GM21576 (cell line): ENCODE measurements around the gene SNRNP40.

ENCODE experiments used
- ATAC-seq: cut with Tn5 transposase; IDR thresholded peaks from one replicate; pipeline ENCODE4 v1.9.1; 2021; ENCODE audit warnings: mild to moderate bottlenecking, moderate library complexity; ENCODE audit not compliant: unreplicated experiment

Gene SNRNP40

DNA sequence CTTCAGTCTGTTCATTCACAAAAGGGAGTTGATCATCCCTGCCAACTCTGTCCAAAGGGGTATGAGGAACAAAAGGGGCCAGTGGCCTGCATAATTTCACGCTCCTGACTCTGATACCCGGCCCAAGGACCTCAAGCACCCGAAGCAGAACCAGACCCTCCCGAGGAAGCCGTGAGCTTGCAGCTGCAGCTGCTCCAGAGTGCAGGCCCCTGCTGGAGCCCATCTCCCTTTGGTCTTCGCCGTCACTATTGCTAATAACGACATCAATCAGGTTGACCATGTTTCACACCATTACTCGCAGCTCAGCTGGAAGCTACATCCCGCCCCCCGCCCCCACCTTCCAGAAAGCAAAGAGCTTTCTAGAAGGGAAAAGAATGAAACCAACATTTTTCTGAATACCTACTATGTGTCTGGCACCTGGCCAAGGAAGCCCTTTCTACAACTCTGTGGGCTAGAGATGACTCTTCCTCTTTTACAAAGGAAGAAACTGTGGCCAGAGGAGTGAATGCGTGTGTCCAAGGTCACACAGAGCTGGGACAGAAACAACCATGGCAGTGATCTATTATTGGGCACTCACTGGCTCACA, 62.4 kb downstream of the SNRNP40 start:
- no peak for ATAC-seq

GRCh38 chr1:31232689-31233088, 63.9 kb downstream of the SNRNP40 start:
- ATAC-seq, result no peak

- no peak for ATAC-seq
These were observed 64.8 kb downstream of the SNRNP40 start for GRCh38 chr1:31231802-31232201.

DNA sequence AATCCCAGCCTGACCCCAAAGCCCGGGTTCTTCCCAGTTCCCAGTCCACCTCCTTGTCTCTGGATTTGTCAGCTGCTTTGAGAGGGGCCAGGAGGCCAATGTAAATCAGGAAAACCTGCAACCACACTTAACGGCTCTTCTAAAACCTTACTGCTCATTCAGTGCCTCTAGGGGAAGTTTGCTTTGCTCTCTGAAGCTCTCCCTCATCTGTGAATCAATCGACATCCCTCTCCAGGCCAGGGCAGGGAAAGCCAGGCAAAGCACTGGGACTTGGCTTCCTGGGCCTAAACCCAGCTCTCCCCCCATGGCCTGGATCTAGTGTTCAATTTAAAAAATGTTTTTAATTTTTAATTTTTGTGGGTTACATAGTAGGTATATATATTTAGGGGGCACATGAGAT, 66.2 kb downstream of the SNRNP40 start:
- no peak for ATAC-seq

DNA sequence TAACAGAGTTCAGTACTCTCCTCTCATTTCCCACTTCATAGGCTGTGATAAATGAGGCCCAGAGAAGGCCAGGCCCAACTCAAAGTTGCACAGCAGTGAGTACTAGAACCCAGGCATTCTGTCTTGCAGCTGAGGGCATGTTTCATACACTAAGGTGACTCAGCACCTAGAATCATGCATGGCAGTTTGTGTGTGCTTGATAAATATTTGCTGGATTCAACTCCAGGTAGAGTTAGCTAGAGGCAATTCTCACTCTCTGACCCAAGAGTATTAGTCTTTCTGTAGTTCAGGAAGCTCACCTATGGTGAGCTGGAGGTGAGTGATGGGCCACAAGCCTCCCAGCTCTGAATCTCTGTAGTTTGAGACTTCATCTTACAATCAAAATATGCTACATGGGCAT, 67.6 kb downstream of the SNRNP40 start:
- ATAC-seq, result no peak

GRCh38 chr1:31227891-31228568, 68.6 kb downstream of the SNRNP40 start:
- ATAC-seq, result no peak

DNA sequence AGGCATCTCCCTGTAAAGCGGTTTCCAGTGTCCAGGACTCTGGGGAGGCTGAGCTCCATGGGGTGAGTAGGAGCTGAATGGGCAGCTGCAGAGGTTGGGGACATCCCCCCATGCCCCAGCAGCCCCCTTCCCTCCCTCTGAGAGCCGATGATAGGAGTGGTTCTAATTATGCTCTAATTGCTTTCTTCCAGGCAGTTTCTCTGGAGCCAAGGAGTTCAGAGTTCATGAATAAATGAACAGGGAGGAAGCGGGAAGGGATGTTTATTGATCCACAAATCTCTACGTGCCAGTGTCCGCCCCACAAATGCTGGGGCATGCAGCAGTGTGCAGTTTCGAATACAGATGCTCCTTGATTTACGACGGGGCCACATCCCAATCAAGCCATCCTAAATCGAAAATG, 72.5 kb downstream of the SNRNP40 start:
- ATAC-seq, result no peak

DNA sequence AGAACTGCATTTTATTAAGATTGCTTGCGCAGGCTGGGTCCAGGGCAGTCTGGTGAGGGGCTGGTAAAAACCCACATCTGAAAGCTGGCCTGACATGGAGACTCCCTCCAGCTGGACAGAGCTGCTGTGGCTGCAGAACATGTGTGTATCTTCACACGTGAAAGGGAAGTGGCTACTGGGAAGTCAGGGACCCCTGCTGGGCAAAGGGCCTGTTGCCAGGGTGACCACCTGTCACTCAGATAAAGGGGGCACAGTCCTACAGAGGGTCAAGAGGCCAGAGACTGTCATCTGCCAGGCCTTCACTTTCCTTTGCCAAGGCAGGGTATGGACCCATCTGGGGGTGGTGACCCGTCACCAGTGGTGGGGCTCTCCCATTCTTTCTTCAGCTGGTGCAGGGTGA, 74.4 kb downstream of the SNRNP40 start:
- no peak for ATAC-seq

DNA sequence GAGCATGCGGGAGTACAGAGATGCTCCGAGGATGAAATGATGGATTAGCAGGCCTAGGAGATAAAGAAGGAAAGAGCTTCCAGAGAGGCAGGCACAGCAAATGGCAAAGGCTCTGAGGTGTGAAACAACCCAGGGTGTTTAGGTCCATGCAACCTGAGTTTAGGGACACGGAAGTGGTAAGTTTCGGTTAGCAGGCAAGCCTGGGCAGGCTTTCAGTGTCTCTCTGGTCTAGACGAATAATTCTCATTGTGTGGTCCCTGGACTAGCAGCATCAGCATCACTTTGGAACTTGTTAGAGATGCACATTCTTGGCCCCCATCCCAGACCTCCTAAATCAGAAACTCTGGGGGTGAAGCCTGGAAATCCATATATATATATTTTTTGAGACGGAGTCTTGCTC, 75.5 kb downstream of the SNRNP40 start:
- ATAC-seq, result no peak

GRCh38 chr1:31219489-31219888, 77.1 kb downstream of the SNRNP40 start:
- ATAC-seq, result no peak

- ATAC-seq, result no peak
These were observed 77.9 kb downstream of the SNRNP40 start for GRCh38 chr1:31218705-31219104.

- no peak for ATAC-seq
These were observed 80.6 kb downstream of the SNRNP40 start for GRCh38 chr1:31216016-31216415.

DNA sequence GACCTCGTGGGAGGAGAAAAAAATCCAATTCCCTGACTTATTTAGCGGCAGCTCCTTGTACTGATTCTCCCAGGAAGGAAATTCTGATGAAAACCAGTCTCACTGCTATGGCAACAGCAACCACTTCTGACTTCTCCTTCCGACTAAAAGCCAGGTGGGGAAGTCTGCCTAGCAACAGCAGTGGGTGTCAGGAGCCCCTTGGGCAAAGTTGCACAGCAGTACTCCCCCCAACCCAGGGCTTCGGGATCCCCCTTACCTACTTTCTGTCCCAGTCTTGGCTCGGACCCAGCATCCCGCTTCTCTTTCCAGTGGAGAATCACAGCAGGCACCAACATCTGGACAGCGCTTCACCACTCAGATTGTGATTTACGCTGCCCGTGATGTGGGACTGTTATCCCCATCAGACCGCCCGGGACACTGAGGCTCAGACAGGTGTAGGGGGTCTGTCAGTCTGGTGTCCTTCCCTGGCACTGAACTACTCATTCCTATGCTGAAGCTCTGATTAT, 81.5 kb downstream of the SNRNP40 start:
- no peak for ATAC-seq

DNA sequence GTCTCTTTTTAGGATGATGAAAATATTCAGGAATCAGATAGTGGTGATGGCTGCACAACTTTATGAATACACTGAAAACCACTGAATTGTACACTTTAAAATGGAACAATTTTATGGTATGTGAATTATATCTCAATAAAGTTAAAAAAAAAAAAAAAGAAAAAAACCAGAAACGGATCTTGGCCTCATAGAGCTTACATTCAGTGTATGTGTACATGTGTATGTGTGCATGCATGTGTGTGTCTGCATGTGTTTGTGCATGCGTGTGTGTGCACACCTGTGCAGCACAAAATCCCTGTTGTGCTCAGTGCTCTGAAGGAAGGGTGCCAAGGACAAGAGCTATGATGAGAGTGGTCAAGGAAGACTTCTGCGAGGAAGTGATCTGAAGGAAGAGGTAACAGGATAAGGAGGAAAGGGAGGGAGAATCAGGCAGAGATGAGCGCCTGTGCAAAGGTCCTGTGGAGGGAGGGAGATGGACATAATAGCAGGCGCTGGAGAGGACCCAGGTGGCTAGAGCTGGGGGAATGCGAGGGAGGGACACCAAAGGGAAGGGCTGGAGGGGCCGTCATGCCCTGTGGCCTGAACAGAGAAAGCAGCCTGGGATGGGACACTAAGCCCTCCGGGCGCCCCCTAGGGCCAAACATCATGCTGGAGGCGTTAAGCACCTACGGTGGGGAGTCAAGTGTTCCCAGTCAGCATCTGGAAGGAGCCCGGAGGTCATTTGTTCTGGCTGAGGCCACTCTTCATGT, 82.1 kb downstream of the SNRNP40 start:
- ATAC-seq, result no peak
